Activated CD8-positive, alpha-beta T cell treated with anti-CD3 and anti-CD28 coated beads for 36 hours (primary cell): ENCODE results near the gene APBA1. TPM values are rescaled to one million over a fixed set of nuclear protein-coding genes. Genes with fewer than 3 reads are reported as not detected.

Experiments used
- ATAC-seq: fragments of 200-7000 bp; cut with Tn5 transposase; one replicate; pipeline ENCODE4 v1.10.0; 2021; ENCODE audit warnings: mild to moderate bottlenecking, moderate library complexity
- CTCF ChIA-PET: fragments of 350-600 bp; sonication (Branson Sonifier 250); formaldehyde crosslinking; loops from one replicate; lab custom pipeline; 2021; ENCODE audit warnings: antibody characterized with exemption; lab: Charles Lee
- POLR2A ChIA-PET: fragments of 350-600 bp; sonication (Branson Sonifier 250); formaldehyde crosslinking; loops from one replicate; lab custom pipeline; 2021; ENCODE audit warnings: antibody characterized with exemption; lab: Charles Lee
- DNase-seq: peaks from one replicate; pipeline ENCODE4 v3.0.0-alpha.2; 2020
- H3K27ac Mint-ChIP-seq: one replicate; pipeline ENCODE4 v1.8.0; 2021; ENCODE audit warnings: mild to moderate bottlenecking, mixed read lengths
- H3K27me3 Mint-ChIP-seq: one replicate; pipeline ENCODE4 v1.8.0; 2021; ENCODE audit warnings: mixed read lengths
- H3K36me3 Mint-ChIP-seq: one replicate; pipeline ENCODE4 v1.8.0; 2021; ENCODE audit warnings: low read depth, mixed read lengths
- H3K4me1 Mint-ChIP-seq: one replicate; pipeline ENCODE4 v1.8.0; 2021; ENCODE audit warnings: low read depth, mixed read lengths
- H3K4me3 Mint-ChIP-seq: one replicate; pipeline ENCODE4 v1.8.0; 2021; ENCODE audit warnings: mild to moderate bottlenecking, moderate library complexity, mixed read lengths
- H3K9me3 Mint-ChIP-seq: one replicate; pipeline ENCODE4 v1.8.0; 2021; ENCODE audit warnings: mixed read lengths
- intact Hi-C: fragments of 100-400 bp; cut with micrococcal nuclease; formaldehyde crosslinking; loops from one replicate; pipeline ENCODE4 v1.10.0; 2022
- total RNA-seq, 2 experiments: library from RNA; stranded (reverse); gene quantifications; one replicate each; pipeline ENCODE4 v1.2.3, GENCODE V29; 2021
- TF ChIP-seq, protein P1 (sequence below): fragments of 200-600 bp; IDR thresholded peaks from one replicate; pipeline ENCODE4 v1.8.0; 2022; ENCODE audit warnings: antibody characterized with exemption, mild to moderate bottlenecking

APBA1 gene
- total RNA-seq, 2 experiments from 2014 or later, result 0.07 TPM; not detected in 1

DNA sequence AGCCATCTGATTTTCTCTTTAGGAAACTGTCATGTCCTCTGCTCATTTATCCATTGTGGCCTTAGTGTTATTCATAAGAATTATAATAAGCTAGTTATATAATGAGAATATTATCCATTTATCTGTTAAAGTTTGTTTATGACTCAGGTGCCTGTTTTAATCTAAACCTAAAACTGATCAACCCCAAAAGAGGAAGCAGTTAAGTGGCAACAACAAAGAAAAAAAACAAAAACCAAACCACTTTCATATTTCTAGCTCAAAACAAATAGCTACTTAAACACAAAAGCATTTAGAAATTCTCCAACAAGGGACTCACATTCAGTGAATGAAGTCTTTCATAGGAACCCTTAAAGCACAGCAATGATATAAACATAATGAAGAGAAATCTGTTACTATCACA, 116.4 kb downstream of the APBA1 start:
- POLR2A ChIA-PET, result no interaction called here
- DNase-seq (no peak), ATAC-seq (no peak)
- Mint-ChIP-seq H3K4me3 (no peak overlapping the region), H3K4me1 (no peaks in the 10 kb centered on the region), H3K27ac (no peak overlapping the region), H3K36me3 (no peaks in the 10 kb centered on the region), H3K27me3 (peaks cover 27% of the 10 kb centered on the region), H3K9me3 (no peaks in the 10 kb centered on the region)
- CTCF ChIA-PET, result interaction anchor here (0.7 kb wide), 1 partner anchor 134 kb away, joined by 6 read pairs; no protein-coding TSS in a partner anchor
- TF ChIP-seq, protein P1, sequence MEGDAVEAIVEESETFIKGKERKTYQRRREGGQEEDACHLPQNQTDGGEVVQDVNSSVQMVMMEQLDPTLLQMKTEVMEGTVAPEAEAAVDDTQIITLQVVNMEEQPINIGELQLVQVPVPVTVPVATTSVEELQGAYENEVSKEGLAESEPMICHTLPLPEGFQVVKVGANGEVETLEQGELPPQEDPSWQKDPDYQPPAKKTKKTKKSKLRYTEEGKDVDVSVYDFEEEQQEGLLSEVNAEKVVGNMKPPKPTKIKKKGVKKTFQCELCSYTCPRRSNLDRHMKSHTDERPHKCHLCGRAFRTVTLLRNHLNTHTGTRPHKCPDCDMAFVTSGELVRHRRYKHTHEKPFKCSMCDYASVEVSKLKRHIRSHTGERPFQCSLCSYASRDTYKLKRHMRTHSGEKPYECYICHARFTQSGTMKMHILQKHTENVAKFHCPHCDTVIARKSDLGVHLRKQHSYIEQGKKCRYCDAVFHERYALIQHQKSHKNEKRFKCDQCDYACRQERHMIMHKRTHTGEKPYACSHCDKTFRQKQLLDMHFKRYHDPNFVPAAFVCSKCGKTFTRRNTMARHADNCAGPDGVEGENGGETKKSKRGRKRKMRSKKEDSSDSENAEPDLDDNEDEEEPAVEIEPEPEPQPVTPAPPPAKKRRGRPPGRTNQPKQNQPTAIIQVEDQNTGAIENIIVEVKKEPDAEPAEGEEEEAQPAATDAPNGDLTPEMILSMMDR, result no peak
- intact Hi-C loops, result no loop called here

DNA sequence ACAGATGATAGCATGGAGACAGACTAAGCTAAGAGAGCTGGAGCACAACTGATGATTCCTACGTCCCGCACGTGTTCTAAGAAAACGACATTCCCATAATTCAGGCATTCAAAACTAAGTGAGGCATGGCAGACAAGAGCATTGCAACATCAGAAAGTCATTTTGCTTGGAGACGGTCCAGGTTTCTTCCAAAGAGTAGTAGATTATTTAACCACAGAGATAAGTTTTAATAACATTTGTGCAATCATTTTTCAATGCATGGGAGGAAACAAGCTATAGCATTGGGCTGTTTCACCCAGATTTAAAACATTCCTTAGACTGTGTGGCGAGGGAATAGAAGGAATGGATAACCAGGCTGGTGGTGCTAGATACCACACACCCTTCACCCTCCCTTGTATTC, 117.2 kb downstream of the APBA1 start:
- CTCF ChIA-PET, result interaction anchor here (0.7 kb wide), 1 partner anchor 132 kb away, joined by 3 read pairs; no protein-coding TSS in a partner anchor
- no peaks in the 10 kb centered on the region for H3K36me3 Mint-ChIP-seq
- peaks cover 27% of the 10 kb centered on the region for H3K27me3 Mint-ChIP-seq
- intact Hi-C loops, result no loop called here
- DNase-seq, result no peak
- ATAC-seq, result no peak
- H3K4me1 Mint-ChIP-seq, result no peaks in the 10 kb centered on the region
- POLR2A ChIA-PET, result no interaction called here
- no peaks in the 10 kb centered on the region for H3K9me3 Mint-ChIP-seq
- no peak overlapping the region for H3K4me3 Mint-ChIP-seq
- no peak overlapping the region for H3K27ac Mint-ChIP-seq
- TF ChIP-seq, protein P1, result no peak

DNA sequence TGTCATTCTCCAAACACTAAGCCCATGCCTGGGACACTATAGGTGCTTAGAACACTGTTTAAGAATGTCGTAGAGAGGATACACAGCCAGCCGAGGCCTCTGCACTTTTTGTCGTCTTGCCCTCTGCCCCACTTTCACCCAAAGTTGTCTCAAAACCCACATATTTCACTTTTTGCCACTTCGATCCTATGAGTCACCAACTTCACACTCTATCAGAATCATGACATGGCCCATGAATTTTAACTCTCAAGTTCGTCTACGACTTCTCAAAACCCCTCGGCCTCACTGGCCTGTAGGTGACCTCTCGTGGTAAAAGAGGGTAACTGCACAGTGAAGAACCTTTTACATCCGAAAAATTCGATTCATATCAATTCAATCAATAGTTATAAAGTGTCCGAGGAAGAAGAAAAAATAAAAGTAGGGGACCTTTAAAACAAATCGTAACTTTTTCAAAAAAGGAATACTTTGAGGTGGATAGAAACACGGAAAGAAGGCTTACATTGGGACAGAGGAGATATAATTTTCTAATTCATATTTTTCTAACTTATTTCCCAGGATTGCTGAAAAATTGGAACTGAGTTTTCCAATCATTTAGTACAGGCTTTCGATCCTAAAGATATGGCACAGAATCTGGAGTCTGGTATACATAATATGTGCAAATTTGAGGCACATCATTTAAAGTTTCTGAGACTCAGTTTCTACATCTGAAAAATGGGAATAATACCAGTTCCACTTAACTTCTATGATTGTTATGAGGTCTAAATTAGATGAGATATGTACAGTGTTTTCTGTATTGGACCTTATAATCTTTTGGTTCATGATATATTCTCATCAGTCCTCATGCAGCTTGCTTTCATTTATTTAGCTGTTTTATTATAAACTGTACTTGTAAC, 122.6 kb downstream of the APBA1 start:
- H3K27ac Mint-ChIP-seq, result no peak overlapping the region
- no peak overlapping the region for H3K4me3 Mint-ChIP-seq
- H3K4me1 Mint-ChIP-seq, result peaks cover 3% of the 10 kb centered on the region
- H3K9me3 Mint-ChIP-seq, result no peaks in the 10 kb centered on the region
- H3K36me3 Mint-ChIP-seq, result no peaks in the 10 kb centered on the region
- CTCF ChIA-PET, result interaction anchor here (1.5 to 4.0 kb wide), 4 partner anchors 15 to 128 kb away, joined by 4 to 37 read pairs (median 20); no protein-coding TSS in a partner anchor
- POLR2A ChIA-PET, result no interaction called here
- TF ChIP-seq, protein P1, result peak; percentile 85
- H3K27me3 Mint-ChIP-seq, result peaks cover 19% of the 10 kb centered on the region
- DNase-seq (peak; percentile 46), ATAC-seq (peak; percentile 89)
- intact Hi-C loops, result loop anchor here (2.0 to 5.0 kb wide), 2 partner anchors 127 to 497 kb away; no protein-coding TSS in a partner anchor

DNA sequence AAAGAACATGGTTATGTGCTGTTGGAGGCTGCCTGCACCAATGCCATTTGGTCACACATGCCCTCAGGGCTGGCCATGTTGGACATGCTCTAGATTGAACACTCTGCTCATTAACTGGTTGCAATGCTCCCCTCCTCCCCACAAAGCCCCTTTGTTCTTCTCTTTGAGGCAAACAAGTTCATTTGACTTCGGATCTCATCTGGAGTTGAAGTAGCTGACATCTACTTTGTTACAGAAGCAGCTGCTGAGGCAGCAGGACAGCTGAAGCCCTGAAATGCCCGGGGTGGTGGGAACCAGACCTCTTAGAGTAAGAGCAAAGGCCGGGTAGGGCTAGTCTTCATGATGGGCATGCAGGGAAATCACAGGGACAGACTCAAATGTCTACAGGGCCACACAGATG, 123.5 kb downstream of the APBA1 start:
- ChIA-PET CTCF (interaction anchor here (0.8 to 4.0 kb wide), 4 partner anchors 10 to 126 kb away, joined by 3 to 37 read pairs (median 4); no protein-coding TSS in a partner anchor), POLR2A (no interaction called here)
- DNase-seq, result no peak
- peaks cover 3% of the 10 kb centered on the region for H3K4me1 Mint-ChIP-seq
- H3K27me3 Mint-ChIP-seq, result peaks cover 19% of the 10 kb centered on the region
- no peak overlapping the region for H3K4me3 Mint-ChIP-seq
- no peak overlapping the region for H3K27ac Mint-ChIP-seq
- TF ChIP-seq, protein P1, result no peak
- no peaks in the 10 kb centered on the region for H3K36me3 Mint-ChIP-seq
- intact Hi-C loops, result loop anchor here (2.0 to 5.0 kb wide), 2 partner anchors 126 to 496 kb away; no protein-coding TSS in a partner anchor
- no peaks in the 10 kb centered on the region for H3K9me3 Mint-ChIP-seq
- ATAC-seq, result no peak

DNA sequence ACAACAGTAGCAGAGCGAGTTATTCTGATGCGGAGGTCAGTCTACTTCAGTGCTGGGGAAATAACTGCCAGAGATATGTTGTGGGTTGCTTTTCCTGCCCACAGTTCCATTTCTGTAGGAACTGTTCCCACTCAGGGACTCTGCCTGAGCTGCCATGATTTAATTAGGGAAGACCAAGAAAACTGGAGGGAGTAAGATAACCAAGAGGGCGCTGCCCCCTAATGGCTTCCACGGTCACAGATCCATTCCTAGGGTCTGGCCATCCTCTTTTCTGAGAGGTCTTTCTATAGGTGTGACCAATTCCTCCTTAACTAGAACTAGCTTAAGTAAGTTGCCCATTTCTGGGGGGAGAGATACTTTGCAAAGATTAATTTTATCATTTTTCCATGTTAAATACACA, 125.9 kb downstream of the APBA1 start:
- ATAC-seq, result no peak
- peaks cover 3% of the 10 kb centered on the region for H3K4me1 Mint-ChIP-seq
- TF ChIP-seq, protein P1, result no peak
- H3K9me3 Mint-ChIP-seq, result no peaks in the 10 kb centered on the region
- CTCF ChIA-PET, result interaction anchor here (1.2 to 4.0 kb wide), 3 partner anchors 122 to 511 kb away, joined by 3 to 37 read pairs (median 3); partner anchors contain the start of gene FXN
- no peaks in the 10 kb centered on the region for H3K36me3 Mint-ChIP-seq
- intact Hi-C loops, result loop anchor here (5.0 kb wide), 1 partner anchor 494 kb away; no protein-coding TSS in a partner anchor
- POLR2A ChIA-PET, result no interaction called here
- no peak overlapping the region for H3K27ac Mint-ChIP-seq
- H3K27me3 Mint-ChIP-seq, result peaks cover 11% of the 10 kb centered on the region
- no peak for DNase-seq
- H3K4me3 Mint-ChIP-seq, result no peak overlapping the region
